Measurements from ENCODE around the gene CELA3B.
"Not testable (repeated sequence)": the region's sequence is repeated elsewhere in the genome, so short reads cannot be mapped to it uniquely, and the experiment has no call there.

The CELA3B gene

GRCh38 chr1:21956720-21957552 is 19.9 kb upstream of the CELA3B start:
- peak; percentile 98 for DNase-seq (ENCODE audit: low read depth)

GRCh38 chr1:21961337-21961736 is 15.5 kb upstream of the CELA3B start:
- TF ChIP-seq CTCF (IDR thresholded peaks at IDR 0.05; ENCODE audit: insufficient read depth, low read depth, low read length, missing control alignments) = no peak
- DNase-seq (ENCODE audit: low read depth) = no peak
- H3K4me3 ChIP-seq (ENCODE audit: low read length) = no peak overlapping the region

More at GRCh38 chr1:21956720-21957552, 19.9 kb upstream of the CELA3B start:
- no peak overlapping the region for H3K4me3 ChIP-seq (ENCODE audit: low read length)
- peak; percentile 7 for TF ChIP-seq CTCF (IDR thresholded peaks at IDR 0.05; ENCODE audit: insufficient read depth, low read depth, low read length, missing control alignments)

- DNase-seq (ENCODE audit: low read depth) = no peak
- H3K4me3 ChIP-seq (ENCODE audit: low read length) = no peak overlapping the region
- no peak for TF ChIP-seq CTCF (IDR thresholded peaks at IDR 0.05; ENCODE audit: insufficient read depth, low read depth, low read length, missing control alignments)
These were observed 15.0 kb upstream of the CELA3B start for GRCh38 chr1:21961799-21962198.

GRCh38 chr1:21963477-21964217 is 13.2 kb upstream of the CELA3B start:
- peak; percentile 75 for DNase-seq (ENCODE audit: low read depth)
- no peak overlapping the region for H3K4me3 ChIP-seq (ENCODE audit: low read length)
- peak; percentile 96 for TF ChIP-seq CTCF (IDR thresholded peaks at IDR 0.05; ENCODE audit: insufficient read depth, low read depth, low read length, missing control alignments)

- H3K4me3 ChIP-seq (ENCODE audit: low read length) = no peak overlapping the region
- peak; percentile 89 for DNase-seq (ENCODE audit: low read depth)
- no peak for TF ChIP-seq CTCF (IDR thresholded peaks at IDR 0.05; ENCODE audit: insufficient read depth, low read depth, low read length, missing control alignments)
These were observed 10.4 kb upstream of the CELA3B start for GRCh38 chr1:21966247-21967000.

GRCh38 chr1:21967216-21967615 is 9.6 kb upstream of the CELA3B start:
- not testable (repeated sequence) for H3K4me3 ChIP-seq (ENCODE audit: low read length); DNase-seq (ENCODE audit: low read depth)

GRCh38 chr1:21969066-21969465 is 7.8 kb upstream of the CELA3B start:
- not testable (repeated sequence) for DNase-seq (ENCODE audit: low read depth); H3K4me3 ChIP-seq (ENCODE audit: low read length)

GRCh38 chr1:21970523-21970922 is 6.3 kb upstream of the CELA3B start:
- not testable (repeated sequence) for H3K4me3 ChIP-seq (ENCODE audit: low read length); DNase-seq (ENCODE audit: low read depth)

GRCh38 chr1:21972973-21973441 is 3.8 kb upstream of the CELA3B start:
- DNase-seq (ENCODE audit: low read depth); H3K4me3 ChIP-seq (ENCODE audit: low read length): not testable (repeated sequence)

GRCh38 chr1:21973948-21974347 is 2.9 kb upstream of the CELA3B start:
- DNase-seq (ENCODE audit: low read depth); H3K4me3 ChIP-seq (ENCODE audit: low read length): not testable (repeated sequence)

GRCh38 chr1:21974699-21975098 is 2.1 kb upstream of the CELA3B start:
- H3K4me3 ChIP-seq (ENCODE audit: low read length) = not testable (repeated sequence)
- peak; percentile 93 for DNase-seq (ENCODE audit: low read depth)

- not testable (repeated sequence) for DNase-seq (ENCODE audit: low read depth); H3K4me3 ChIP-seq (ENCODE audit: low read length)
These were observed 1.5 kb upstream of the CELA3B start for GRCh38 chr1:21975296-21975695.

All from epithelial cell of esophagus (primary cell).